Spleen (tissue), 11 donors: ENCODE results near the gene VASN. TPM values are rescaled to one million over a fixed set of nuclear protein-coding genes. Genes with fewer than 3 reads are reported as not detected.

Experiments
- DNase-seq: peaks from one replicate; pipeline ENCODE4 v3.0.0-alpha.2; 2020
- H3K27ac ChIP-seq, 8 donors: fragments of 200-600 bp; sonication (generic) in 7 of 8; 1 replicate in 4 of 8; 2 replicates in 4 of 8; pipeline versions ENCODE4 v1.5.0 to v1.8.0; 2016 to 2021; ENCODE audit warnings: inconsistent platforms in 4 of 8, mild to moderate bottlenecking in 4 of 8, moderate library complexity in 1 of 8
- H3K27me3 ChIP-seq, 7 donors: fragments of 200-600 bp; sonication (generic) in 6 of 7; replicated peaks in 1 of 7; 1 replicate in 4 of 7; 2 replicates in 3 of 7; pipeline versions ENCODE4 v1.5.0 to v1.8.0; 2016 to 2021; ENCODE audit warnings: inconsistent platforms in 3 of 7, mild to moderate bottlenecking in 1 of 7
- H3K36me3 ChIP-seq, 6 donors: fragments of 200-600 bp; sonication (generic) in 5 of 6; 1 replicate in 4 of 6; 2 replicates in 2 of 6; pipeline versions ENCODE4 v1.5.0 to v1.8.0; 2016 to 2021; ENCODE audit warnings: inconsistent platforms in 2 of 6
- H3K4me1 ChIP-seq, 6 donors: fragments of 200-600 bp; sonication (generic) in 5 of 6; 1 replicate in 3 of 6; 2 replicates in 3 of 6; pipeline versions ENCODE4 v1.5.0 to v1.8.0; 2016 to 2021; ENCODE audit warnings: inconsistent platforms in 3 of 6
- H3K4me3 ChIP-seq, 8 donors: fragments of 200-600 bp; sonication (generic) in 7 of 8; 1 replicate in 4 of 8; 2 replicates in 4 of 8; pipeline versions ENCODE4 v1.5.0 to v1.8.0; 2016 to 2021; ENCODE audit warnings: inconsistent platforms in 4 of 8, mild to moderate bottlenecking in 4 of 8, moderate library complexity in 2 of 8
- H3K9me3 ChIP-seq, 8 donors: fragments of 200-600 bp; sonication (generic) in 7 of 8; 1 replicate in 4 of 8; 2 replicates in 4 of 8; pipeline versions ENCODE4 v1.5.0 to v1.8.0; 2016 to 2021; ENCODE audit warnings: inconsistent platforms in 4 of 8
- POLR2A ChIP-seq, 3 donors: fragments of 450-650 bp; IDR thresholded peaks; one replicate each; pipeline ENCODE4 v1.5.1; 2017; ENCODE audit warnings: antibody characterized with exemption in 3 of 3, mild to moderate bottlenecking in 1 of 3
- POLR2AphosphoS5 ChIP-seq, 3 donors: sonication (generic); formaldehyde crosslinking; IDR thresholded peaks; one replicate each; pipeline ENCODE4 v1.5.1; 2017; ENCODE audit warnings: antibody characterized with exemption in 3 of 3
- WGBS, 5 donors: extraction: QIAGEN DNeasy Blood & Tissue Kit in 3 of 5; methylation state at CpG; one replicate each; pipeline versions ENCODE4 v1.1.5 to v1.1.7; 2013 to 2018; 5-methylcytosine and 5-hydroxymethylcytosine counted together
- intact Hi-C: fragments of 100-400 bp; cut with DNase I; formaldehyde crosslinking; loops from one replicate; pipeline ENCODE4 v1.15.0; 2023; ENCODE audit warnings: low total_unique reads
- polyA plus RNA-seq, 3 donors: library from polyadenylated mRNA; stranded (reverse); fragments of 200-250 nt; gene quantifications; one replicate each; pipeline ENCODE4 v1.2.1, GENCODE V29; 2013
- total RNA-seq, 7 donors: library from RNA; depleted of rRNA in 3 of 7; stranded (reverse); fragments of >200 nt in 3 of 7; fragmentation: NEBNext Ultra II Directional in 4 of 7; extraction: Animal tissue kit (Norgen Biotek cat#: 25700) in 4 of 7; gene quantifications; one replicate each; pipeline versions ENCODE4 v1.1.0 to v1.2.1, GENCODE V29; 2016 to 2021
- TF ChIP-seq, protein P1 (sequence below), 11 experiments: fragments of 200-600 bp in 7 of 11; fragments of 450-650 bp in 4 of 11; sonication (generic) in 4 of 11; IDR thresholded peaks in 8 of 11; conservative IDR thresholded peaks in 3 of 11; 1 replicate in 7 of 11; 2 replicates in 4 of 11; pipeline versions ENCODE4 v1.4.0 to v1.8.0; 2016 to 2021; ENCODE audit warnings: antibody characterized with exemption in 11 of 11, inconsistent platforms in 4 of 11, mild to moderate bottlenecking in 1 of 11
- donor health status: healthy with polysubstance abuse.
- donor health status: DM: no; HTN: no; CAD: no; lungs with moderate emphysema.
- donor health status: DM: no; HTN: no; CAD: no.
- donor health status: Bipolar disorder and iron deficiency.
- donor health status: healthy.
- donor health status: DM: no; HTN: no; CAD: no.
- donor health status: DM: yes; HTN: yes; CAD: no.

Gene VASN
- total and polyA plus RNA-seq, 10 donors, result 2.0 to 24.9 (median 11.2) TPM

DNA sequence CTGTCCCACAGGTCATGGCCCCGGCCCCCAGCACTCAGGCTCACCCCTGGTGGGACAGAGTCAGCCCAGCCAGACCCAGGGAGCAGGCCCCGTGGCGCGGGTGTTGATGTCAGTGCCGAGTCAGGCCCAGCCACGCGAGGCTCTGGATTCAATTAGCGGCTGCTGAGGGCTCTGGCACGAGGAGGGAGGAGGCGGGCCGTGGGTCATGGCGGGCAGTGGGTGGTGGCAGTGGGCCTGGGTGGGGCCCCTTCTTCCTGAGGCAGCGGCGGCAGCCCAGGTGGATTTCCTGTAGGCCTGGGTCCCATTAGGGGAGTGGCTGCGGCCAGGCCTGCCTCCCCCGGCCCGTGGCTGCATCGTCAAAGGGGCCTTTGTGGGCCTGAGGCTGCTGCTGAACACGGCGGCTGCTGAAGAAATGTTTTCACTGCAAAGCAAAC, 12.9 kb downstream of the VASN start:
- Histone ChIP-seq H3K4me3 (no peak overlapping the region), H3K27ac (peak overlapping the region in 3 of 8 donors; percentile 24 to 69 (median 28)), H3K27me3 (no peaks in the 10 kb centered on the region), H3K9me3 (no peaks in the 10 kb centered on the region), H3K4me1 (peaks cover 0 to 83% (median 28%) of the 10 kb centered on the region in 6 donors), H3K36me3 (peaks cover 0 to 100% (median 89%) of the 10 kb centered on the region in 6 donors)
- 70 to 81% (median 71%) methylated on average over 8 to 20 of the region's 20 CpGs for WGBS, 5 donors
- no peak for DNase-seq
- no peak for TF ChIP-seq POLR2A (IDR thresholded peaks at IDR 0.05)
- TF ChIP-seq, protein P1, sequence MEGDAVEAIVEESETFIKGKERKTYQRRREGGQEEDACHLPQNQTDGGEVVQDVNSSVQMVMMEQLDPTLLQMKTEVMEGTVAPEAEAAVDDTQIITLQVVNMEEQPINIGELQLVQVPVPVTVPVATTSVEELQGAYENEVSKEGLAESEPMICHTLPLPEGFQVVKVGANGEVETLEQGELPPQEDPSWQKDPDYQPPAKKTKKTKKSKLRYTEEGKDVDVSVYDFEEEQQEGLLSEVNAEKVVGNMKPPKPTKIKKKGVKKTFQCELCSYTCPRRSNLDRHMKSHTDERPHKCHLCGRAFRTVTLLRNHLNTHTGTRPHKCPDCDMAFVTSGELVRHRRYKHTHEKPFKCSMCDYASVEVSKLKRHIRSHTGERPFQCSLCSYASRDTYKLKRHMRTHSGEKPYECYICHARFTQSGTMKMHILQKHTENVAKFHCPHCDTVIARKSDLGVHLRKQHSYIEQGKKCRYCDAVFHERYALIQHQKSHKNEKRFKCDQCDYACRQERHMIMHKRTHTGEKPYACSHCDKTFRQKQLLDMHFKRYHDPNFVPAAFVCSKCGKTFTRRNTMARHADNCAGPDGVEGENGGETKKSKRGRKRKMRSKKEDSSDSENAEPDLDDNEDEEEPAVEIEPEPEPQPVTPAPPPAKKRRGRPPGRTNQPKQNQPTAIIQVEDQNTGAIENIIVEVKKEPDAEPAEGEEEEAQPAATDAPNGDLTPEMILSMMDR (IDR thresholded peaks at IDR 0.05 in 8 of 11, conservative IDR thresholded peaks at IDR 0.05 in 3 of 11), result no peak
- intact Hi-C loops, result no loop called here

DNA sequence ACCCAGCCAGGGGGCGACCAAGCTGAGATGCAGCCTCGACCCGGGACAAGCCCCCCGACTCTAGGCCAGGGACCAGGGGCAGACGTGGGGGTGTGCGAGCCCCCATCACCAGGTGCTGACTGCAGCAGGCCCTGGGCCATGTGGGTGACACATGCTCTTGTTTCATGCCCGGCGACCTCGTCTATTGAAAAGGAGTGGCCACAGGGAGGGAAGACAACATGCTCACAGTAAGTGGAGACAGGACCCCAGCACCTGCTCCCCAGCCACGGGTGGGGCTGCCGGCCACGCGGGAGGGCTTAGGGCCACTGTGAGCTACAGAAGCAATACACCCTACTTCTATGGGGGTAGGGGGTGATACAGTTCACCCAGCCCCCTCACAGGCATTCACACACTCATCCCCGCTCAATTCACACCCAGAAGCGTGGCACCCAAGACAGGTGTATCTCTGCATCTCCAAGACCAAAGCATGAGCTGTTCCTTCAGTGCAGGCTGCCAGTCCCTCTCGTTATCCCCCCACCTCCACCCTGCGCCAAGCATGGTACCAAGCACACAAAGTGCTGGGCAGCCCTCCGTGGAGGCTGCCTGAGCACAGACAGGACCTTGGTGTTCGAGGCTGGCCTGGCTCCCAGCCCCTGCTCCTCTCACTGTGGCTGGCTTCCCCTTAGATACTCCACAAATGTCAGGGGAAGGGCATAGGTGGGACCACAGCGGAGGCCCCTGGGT, 13.6 kb downstream of the VASN start:
- H3K27me3 ChIP-seq, result no peaks in the 10 kb centered on the region
- peak in 1 of 3 donors; percentile 33 for TF ChIP-seq POLR2AphosphoS5 (IDR thresholded peaks at IDR 0.05)
- TF ChIP-seq, protein P1 (IDR thresholded peaks at IDR 0.05 in 8 of 11, conservative IDR thresholded peaks at IDR 0.05 in 3 of 11), result no peak
- H3K4me3 ChIP-seq, result no peak overlapping the region
- peaks cover 4 to 100% (median 92%) of the 10 kb centered on the region in 6 donors for H3K36me3 ChIP-seq
- DNase-seq, result no peak
- WGBS, 5 donors, result 86 to 94% (median 87%) methylated on average over 17 to 20 of the region's 20 CpGs
- H3K27ac ChIP-seq, result peak overlapping the region in 5 of 8 donors; percentile 47 to 76 (median 65)
- peaks cover 0 to 85% (median 33%) of the 10 kb centered on the region in 6 donors for H3K4me1 ChIP-seq
- intact Hi-C loops, result no loop called here
- no peaks in the 10 kb centered on the region for H3K9me3 ChIP-seq

DNA sequence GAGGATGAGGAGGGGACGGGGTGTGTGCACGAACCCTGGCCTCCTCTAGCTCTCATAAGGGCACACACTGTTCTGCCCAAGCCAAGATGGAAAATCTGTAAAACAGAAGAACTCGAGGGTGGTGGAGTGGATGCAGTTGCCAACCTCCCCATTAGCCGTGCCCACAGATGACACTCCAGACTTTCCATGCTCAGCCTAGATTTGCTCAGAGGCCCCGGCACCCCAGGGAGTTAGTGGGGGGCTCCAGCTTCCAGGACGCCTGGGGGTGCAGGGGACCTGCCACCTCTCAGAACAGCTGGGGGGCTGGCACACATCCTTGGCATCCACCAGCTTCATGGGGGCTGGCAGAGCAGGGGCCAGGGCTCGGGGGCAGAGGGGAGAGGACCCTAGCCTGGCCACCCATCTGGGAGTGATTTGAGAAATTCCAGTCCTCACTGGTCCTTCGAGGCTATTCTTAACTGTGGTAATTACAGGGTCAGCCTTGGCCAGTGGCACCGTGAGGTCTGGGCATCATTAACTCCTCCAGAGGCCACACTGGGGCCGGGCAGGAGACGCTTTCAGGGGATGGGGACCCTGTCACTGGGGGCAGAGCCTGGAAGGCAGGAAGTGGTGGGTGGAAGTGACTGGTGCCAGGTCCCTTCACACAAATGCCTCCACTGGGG, 14.3 kb downstream of the VASN start:
- Histone ChIP-seq H3K4me3 (no peak overlapping the region), H3K36me3 (peaks cover 4 to 100% (median 92%) of the 10 kb centered on the region in 6 donors), H3K27me3 (no peaks in the 10 kb centered on the region), H3K27ac (peak overlapping the region in 6 of 8 donors; percentile 41 to 76 (median 58)), H3K9me3 (no peaks in the 10 kb centered on the region), H3K4me1 (peaks cover 0 to 87% (median 33%) of the 10 kb centered on the region in 6 donors)
- no peak for DNase-seq
- intact Hi-C loops, result no loop called here
- WGBS, 5 donors, result 79 to 92% (median 84%) methylated on average over 5 to 11 of the region's 11 CpGs
- TF ChIP-seq POLR2A (IDR thresholded peaks at IDR 0.05), result no peak

DNA sequence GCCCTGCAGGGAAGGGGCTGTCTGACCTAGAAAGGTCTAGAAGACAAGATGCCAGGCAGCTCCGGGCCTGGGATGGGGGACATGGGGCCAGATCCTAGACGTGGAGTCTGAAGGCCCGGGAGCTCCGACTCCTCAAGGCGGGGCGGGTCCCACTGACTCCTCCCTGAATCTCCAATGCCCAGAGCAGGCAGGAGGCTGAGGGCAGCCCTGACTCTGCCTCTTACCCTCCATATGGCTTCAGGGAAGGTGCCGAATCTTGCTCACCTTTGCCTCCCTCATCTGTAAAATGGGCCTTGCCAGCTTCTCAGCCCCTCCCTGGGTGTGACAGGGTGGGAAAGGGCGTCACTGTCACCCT, 14.8 kb downstream of the VASN start:
- Histone ChIP-seq H3K27ac (peak overlapping the region in 6 of 8 donors; percentile 41 to 76 (median 58)), H3K9me3 (no peaks in the 10 kb centered on the region), H3K4me3 (no peak overlapping the region), H3K4me1 (peaks cover 0 to 90% (median 33%) of the 10 kb centered on the region in 6 donors), H3K27me3 (no peaks in the 10 kb centered on the region), H3K36me3 (peaks cover 4 to 100% (median 91%) of the 10 kb centered on the region in 6 donors)
- 53 to 89% (median 88%) methylated on average over 7 to 8 of the region's 8 CpGs for WGBS, 5 donors
- TF ChIP-seq POLR2AphosphoS5 (IDR thresholded peaks at IDR 0.05) (peak in 1 of 3 donors; percentile 62), POLR2A (IDR thresholded peaks at IDR 0.05) (no peak)
- no peak for DNase-seq
- intact Hi-C loops, result no loop called here
